Measurements from ENCODE around the gene MRPL19.

- TF ChIP-seq SUPT20H (IDR thresholded peaks at IDR 0.05; ENCODE audit: borderline replicate concordance, control insufficient read depth, low read depth, low read length) (no peak), CTCF (IDR thresholded peaks at IDR 0.05 in 2 of 3, conservative IDR thresholded peaks at IDR 0.05 in 1 of 3; ENCODE audit: control insufficient read depth in 2 of 3, extremely low read depth in 1 of 3, insufficient read depth in 1 of 3, low read depth in 3 of 3, low read length in 3 of 3) (peak; percentile 42 to 59 (median 47); a peak in 5 of 6 replicates), YY1 (IDR thresholded peaks at IDR 0.05; ENCODE audit: low read depth, low read length) (peak; percentile 94), EP300 (IDR thresholded peaks at IDR 0.05; ENCODE audit: borderline replicate concordance in 1 of 2, control insufficient read depth in 1 of 2, low read depth in 2 of 2, low read length in 2 of 2) (no peak), KDM1A (IDR thresholded peaks at IDR 0.05; ENCODE audit: borderline replicate concordance) (no peak), BCLAF1 (IDR thresholded peaks at IDR 0.05) (no peak)
Observed at GRCh38 chr2:75710577-75711253, 64.1 kb downstream of the MRPL19 start, which contains the start of gene GCFC2.
